H9 (cell line): ENCODE measurements around the gene CTNNA3. TPM values are rescaled to one million over a fixed set of nuclear protein-coding genes. Genes with fewer than 3 reads are reported as not detected.

Experiments used
- DNase-seq: peaks from one replicate; pipeline ENCODE4 v3.0.0-alpha.2; 2017
- H2AFZ ChIP-seq: one replicate; pipeline ENCODE4 v1.6.1; 2013; ENCODE audit warnings: mild to moderate bottlenecking, low read length, control low read depth, moderate library complexity
- H2AK5ac ChIP-seq: 2 replicates; pipeline ENCODE4 v1.6.1; 2013; ENCODE audit warnings: low read length, control low read depth, mixed read lengths; ENCODE audit not compliant: insufficient read length
- H2BK120ac ChIP-seq: one replicate; pipeline ENCODE4 v1.6.1; 2013; ENCODE audit warnings: low read depth, mild to moderate bottlenecking, low read length, control low read depth, inconsistent platforms; ENCODE audit not compliant: poor library complexity, severe bottlenecking
- H2BK12ac ChIP-seq: 2 replicates; pipeline ENCODE4 v1.6.1; 2013; ENCODE audit warnings: low read length, control low read depth, mixed read lengths, low read depth; ENCODE audit not compliant: insufficient read length
- H2BK15ac ChIP-seq: 2 replicates; pipeline ENCODE4 v1.6.1; 2013; ENCODE audit warnings: low read depth, low read length, control low read depth
- H2BK20ac ChIP-seq: one replicate; pipeline ENCODE4 v1.6.1; 2013; ENCODE audit warnings: low read depth, mild to moderate bottlenecking, low read length, control low read depth, inconsistent platforms; ENCODE audit not compliant: poor library complexity, severe bottlenecking
- H2BK5ac ChIP-seq: 2 replicates; pipeline ENCODE4 v1.6.1; 2013; ENCODE audit warnings: low read length, control low read depth, mixed read lengths; ENCODE audit not compliant: insufficient read length
- H3K14ac ChIP-seq: 2 replicates; pipeline ENCODE4 v1.6.1; 2013; ENCODE audit warnings: low read length, control low read depth; ENCODE audit not compliant: insufficient read depth
- H3K18ac ChIP-seq: 2 replicates; pipeline ENCODE4 v1.6.1; 2013; ENCODE audit warnings: low read depth, mild to moderate bottlenecking, mixed read lengths, low read length, control low read depth; ENCODE audit not compliant: insufficient read length
- H3K23ac ChIP-seq: 2 replicates; pipeline ENCODE4 v1.6.1; 2013; ENCODE audit warnings: low read length, control low read depth, mixed read lengths, low read depth; ENCODE audit not compliant: insufficient read length
- H3K23me2 ChIP-seq: 2 replicates; pipeline ENCODE4 v1.6.1; 2013; ENCODE audit warnings: low read depth, mild to moderate bottlenecking, mixed read lengths, low read length, control low read depth; ENCODE audit not compliant: insufficient read length, poor library complexity, severe bottlenecking
- H3K27ac ChIP-seq: 2 replicates; pipeline ENCODE4 v1.5.1; 2013; ENCODE audit warnings: low read length, control low read depth, mixed read lengths, low read depth; ENCODE audit not compliant: insufficient read length
- H3K27me3 ChIP-seq: 2 replicates; pipeline ENCODE4 v1.6.1; 2013; ENCODE audit warnings: low read length, control low read depth, inconsistent platforms; ENCODE audit not compliant: insufficient read depth
- H3K4ac ChIP-seq: 2 replicates; pipeline ENCODE4 v1.6.1; 2013; ENCODE audit warnings: low read depth, mild to moderate bottlenecking, control low read depth, inconsistent platforms, low read length, moderate library complexity
- H3K4me1 ChIP-seq: 2 replicates; pipeline ENCODE4 v1.6.1; 2013; ENCODE audit warnings: low read length, control low read depth, inconsistent platforms; ENCODE audit not compliant: insufficient read depth
- H3K4me2 ChIP-seq: 2 replicates; pipeline ENCODE4 v1.6.1; 2013; ENCODE audit warnings: low read length, control low read depth, mixed read lengths; ENCODE audit not compliant: insufficient read length, insufficient read depth
- H3K56ac ChIP-seq: 2 replicates; pipeline ENCODE4 v1.6.1; 2013; ENCODE audit warnings: low read depth, mild to moderate bottlenecking, mixed read lengths, low read length, control low read depth; ENCODE audit not compliant: insufficient read length
- H3K79me1 ChIP-seq: 2 replicates; pipeline ENCODE4 v1.6.1; 2013; ENCODE audit warnings: low read depth, mild to moderate bottlenecking, moderate library complexity, low read length, control low read depth, inconsistent platforms; ENCODE audit not compliant: insufficient read depth, poor library complexity, severe bottlenecking
- H3K79me2 ChIP-seq: 2 replicates; pipeline ENCODE4 v1.6.1; 2013; ENCODE audit warnings: low read length, control low read depth, inconsistent platforms; ENCODE audit not compliant: insufficient read depth
- H3K9ac ChIP-seq: 2 replicates; pipeline ENCODE4 v1.6.1; 2013; ENCODE audit warnings: low read length, control low read depth, mixed read lengths; ENCODE audit not compliant: insufficient read length; ENCODE audit errors: extremely low read depth
- H3K9me3 ChIP-seq: one replicate; pipeline ENCODE4 v1.6.1; 2013; ENCODE audit warnings: low read depth, low read length, inconsistent platforms; ENCODE audit not compliant: control insufficient read depth
- H3T11ph ChIP-seq: one replicate; pipeline ENCODE4 v1.6.1; 2013; ENCODE audit warnings: mild to moderate bottlenecking, low read length, control low read depth, inconsistent platforms
- H4K20me1 ChIP-seq: one replicate; pipeline ENCODE4 v1.6.1; 2013; ENCODE audit not compliant: control insufficient read depth, insufficient read length, insufficient read depth
- H4K5ac ChIP-seq: 2 replicates; pipeline ENCODE4 v1.6.1; 2013; ENCODE audit warnings: low read depth, mild to moderate bottlenecking, mixed read lengths, low read length, control low read depth; ENCODE audit not compliant: insufficient read length
- H4K8ac ChIP-seq: replicated peaks from 2 replicates; pipeline ENCODE4 v1.6.1; 2013; ENCODE audit warnings: low read length, control low read depth, mixed read lengths, low read depth; ENCODE audit not compliant: insufficient read length
- H4K91ac ChIP-seq: 2 replicates; pipeline ENCODE4 v1.6.1; 2013; ENCODE audit warnings: low read depth, mild to moderate bottlenecking, moderate library complexity, mixed read lengths, low read length, control low read depth; ENCODE audit not compliant: insufficient read length
- H3K27ac Mint-ChIP-seq, 3 experiments: 2 replicates in 2 of 3; 3 replicates in 1 of 3; pipeline ENCODE4 v1.8.0; 2020 to 2021; ENCODE audit warnings: mixed read lengths in 3 of 3, mild to moderate bottlenecking in 1 of 3, moderate library complexity in 1 of 3
- H3K27me3 Mint-ChIP-seq: 2 replicates; pipeline ENCODE4 v1.8.0; 2021; ENCODE audit warnings: low read depth, mild to moderate bottlenecking, moderate library complexity, mixed read lengths
- H3K36me3 Mint-ChIP-seq, 3 experiments: 2 replicates in 2 of 3; 3 replicates in 1 of 3; pipeline ENCODE4 v1.8.0; 2020 to 2021; ENCODE audit warnings: low read depth in 3 of 3, mixed read lengths in 3 of 3; ENCODE audit not compliant: insufficient read depth in 1 of 3
- H3K4me1 Mint-ChIP-seq, 2 experiments: 2 replicates each; pipeline ENCODE4 v1.8.0; 2020; ENCODE audit warnings: mixed read lengths in 2 of 2
- H3K4me3 Mint-ChIP-seq, 2 experiments: 2 replicates in 1 of 2; 3 replicates in 1 of 2; pipeline ENCODE4 v1.8.0; 2020 to 2021; ENCODE audit warnings: mild to moderate bottlenecking in 2 of 2, mixed read lengths in 2 of 2, moderate library complexity in 1 of 2
- H3K9me3 Mint-ChIP-seq, 2 experiments: 2 replicates in 1 of 2; 3 replicates in 1 of 2; pipeline ENCODE4 v1.8.0; 2020; ENCODE audit warnings: mild to moderate bottlenecking in 2 of 2, mixed read lengths in 2 of 2, moderate library complexity in 1 of 2
- WGBS: extraction: QIAGEN DNeasy Blood & Tissue Kit; methylation state at CpG from one replicate; pipeline ENCODE4 v1.1.7; 2013; ENCODE audit warnings: missing lambda C conversion rate, low lambda C conversion rate, mixed read lengths; ENCODE audit not compliant: insufficient read length; ENCODE audit errors: extremely low coverage; 5-methylcytosine and 5-hydroxymethylcytosine counted together
- total RNA-seq: library from RNA; stranded (reverse); gene quantifications from 2 replicates; pipeline ENCODE4 v1.2.1, GENCODE V29; 2021
- TF ChIP-seq, protein P1 (sequence below): fragments of 200-600 bp; sonication (generic); conservative IDR thresholded peaks from 3 replicates; pipeline ENCODE4 v1.8.0; 2021; ENCODE audit warnings: antibody characterized with exemption, mild to moderate bottlenecking

Gene CTNNA3
- total RNA-seq, 1 experiment from 2014 or later, result 3.3 TPM

DNA sequence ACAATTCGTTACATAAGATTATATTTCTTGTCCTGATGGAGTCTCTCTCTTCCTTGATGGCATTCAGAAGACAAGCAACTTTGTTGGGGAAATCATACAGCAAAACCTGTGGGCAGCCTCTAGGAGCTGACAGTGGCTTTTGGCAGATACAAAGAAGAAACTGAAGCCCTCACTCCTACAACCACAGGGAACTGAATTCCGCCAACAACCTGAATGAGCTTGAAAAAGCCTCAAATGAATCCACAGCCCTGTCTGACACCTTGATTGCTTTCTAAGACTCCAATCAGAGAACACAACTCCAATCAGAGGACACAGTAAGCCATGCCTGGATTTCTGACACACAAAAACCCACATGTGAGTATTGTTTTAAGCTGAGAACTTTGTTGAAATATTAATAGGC is 1346.9 kb downstream of the CTNNA3 start:
- Histone ChIP-seq H3K14ac (no peak overlapping the region), H3K27ac (no peak overlapping the region), H2AK5ac (no peak overlapping the region), H2BK15ac (no peak overlapping the region), H3K27me3 (no peaks in the 10 kb centered on the region), H2BK12ac (no peak overlapping the region), H3K9me3 (no peaks in the 10 kb centered on the region), H4K5ac (no peak overlapping the region), H3K23me2 (no peaks in the 10 kb centered on the region), H4K91ac (no peak overlapping the region), H3K4ac (no peak overlapping the region), H2BK20ac (no peak overlapping the region), H3K4me2 (no peak overlapping the region), H3K56ac (no peak overlapping the region), H3K4me1 (no peaks in the 10 kb centered on the region), H3K18ac (no peak overlapping the region), H3K23ac (no peak overlapping the region), H2BK5ac (no peak overlapping the region), H3K79me1 (no peaks in the 10 kb centered on the region), H4K8ac (no peak overlapping the region), H2AFZ (no peak overlapping the region), H3K9ac (no peak overlapping the region), H2BK120ac (no peak overlapping the region), H3K79me2 (no peaks in the 10 kb centered on the region), H3T11ph (no peak overlapping the region), H4K20me1 (no peaks in the 10 kb centered on the region)
- DNase-seq, result no peak
- no CpG with 5 or more reads among the region's 2 CpGs for whole genome bisulfite sequencing
- no peaks in the 10 kb centered on the region for H3K36me3 Mint-ChIP-seq
- peaks cover 3 to 5% of the 10 kb centered on the region in 2 experiments; a peak in 3 of 5 replicates for H3K9me3 Mint-ChIP-seq
- H3K27me3 Mint-ChIP-seq, result no peaks in the 10 kb centered on the region
- H3K4me1 Mint-ChIP-seq, result no peaks in the 10 kb centered on the region
- no peak overlapping the region for H3K27ac Mint-ChIP-seq
- no peak overlapping the region for H3K4me3 Mint-ChIP-seq
- TF ChIP-seq, protein P1, sequence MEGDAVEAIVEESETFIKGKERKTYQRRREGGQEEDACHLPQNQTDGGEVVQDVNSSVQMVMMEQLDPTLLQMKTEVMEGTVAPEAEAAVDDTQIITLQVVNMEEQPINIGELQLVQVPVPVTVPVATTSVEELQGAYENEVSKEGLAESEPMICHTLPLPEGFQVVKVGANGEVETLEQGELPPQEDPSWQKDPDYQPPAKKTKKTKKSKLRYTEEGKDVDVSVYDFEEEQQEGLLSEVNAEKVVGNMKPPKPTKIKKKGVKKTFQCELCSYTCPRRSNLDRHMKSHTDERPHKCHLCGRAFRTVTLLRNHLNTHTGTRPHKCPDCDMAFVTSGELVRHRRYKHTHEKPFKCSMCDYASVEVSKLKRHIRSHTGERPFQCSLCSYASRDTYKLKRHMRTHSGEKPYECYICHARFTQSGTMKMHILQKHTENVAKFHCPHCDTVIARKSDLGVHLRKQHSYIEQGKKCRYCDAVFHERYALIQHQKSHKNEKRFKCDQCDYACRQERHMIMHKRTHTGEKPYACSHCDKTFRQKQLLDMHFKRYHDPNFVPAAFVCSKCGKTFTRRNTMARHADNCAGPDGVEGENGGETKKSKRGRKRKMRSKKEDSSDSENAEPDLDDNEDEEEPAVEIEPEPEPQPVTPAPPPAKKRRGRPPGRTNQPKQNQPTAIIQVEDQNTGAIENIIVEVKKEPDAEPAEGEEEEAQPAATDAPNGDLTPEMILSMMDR, result no peak
